Measurements from ENCODE around the gene MRPL23.

MRPL23 gene

GRCh38 chr11:1908618-1909017 is 38.5 kb upstream of the MRPL23 start:
- H3K27ac ChIP-seq, result no peak overlapping the region

GRCh38 chr11:1909524-1909923 is 37.6 kb upstream of the MRPL23 start:
- DNase-seq, result no peak
- TF ChIP-seq CTCF (IDR thresholded peaks at IDR 0.05; ENCODE audit: low read depth, low read length), result no peak
- no peak overlapping the region for H3K4me3 ChIP-seq (ENCODE audit: low read depth, low read length)
- H3K27ac ChIP-seq, result no peak overlapping the region
- H3K36me3 ChIP-seq, result no peaks in the 10 kb centered on the region
- peaks cover 82% of the 10 kb centered on the region for H3K27me3 ChIP-seq (ENCODE audit: insufficient read depth, low read depth, severe bottlenecking)
- no peaks in the 10 kb centered on the region for H3K9me3 ChIP-seq (ENCODE audit: severe bottlenecking)

More at GRCh38 chr11:1908618-1909017, 38.5 kb upstream of the MRPL23 start:
- H3K36me3 ChIP-seq, result no peaks in the 10 kb centered on the region
- H3K4me3 ChIP-seq (ENCODE audit: low read depth, low read length), result no peak overlapping the region
- no peaks in the 10 kb centered on the region for H3K9me3 ChIP-seq (ENCODE audit: severe bottlenecking)
- DNase-seq, result no peak
- no peak for TF ChIP-seq CTCF (IDR thresholded peaks at IDR 0.05; ENCODE audit: low read depth, low read length)
- peaks cover 83% of the 10 kb centered on the region for H3K27me3 ChIP-seq (ENCODE audit: insufficient read depth, low read depth, severe bottlenecking)

GRCh38 chr11:1912289-1912878 is 34.7 kb upstream of the MRPL23 start:
- DNase-seq, result no peak
- Histone ChIP-seq H3K27ac (no peak overlapping the region), H3K27me3 (ENCODE audit: insufficient read depth, low read depth, severe bottlenecking) (peaks cover 71% of the 10 kb centered on the region), H3K9me3 (ENCODE audit: severe bottlenecking) (no peaks in the 10 kb centered on the region), H3K36me3 (no peaks in the 10 kb centered on the region), H3K4me3 (ENCODE audit: low read depth, low read length) (no peak overlapping the region)
- TF ChIP-seq CTCF (IDR thresholded peaks at IDR 0.05; ENCODE audit: low read depth, low read length), result no peak

- no peak for TF ChIP-seq CTCF (IDR thresholded peaks at IDR 0.05; ENCODE audit: low read depth, low read length)
- no peak overlapping the region for H3K27ac ChIP-seq
- peaks cover 73% of the 10 kb centered on the region for H3K27me3 ChIP-seq (ENCODE audit: insufficient read depth, low read depth, severe bottlenecking)
- no peaks in the 10 kb centered on the region for H3K9me3 ChIP-seq (ENCODE audit: severe bottlenecking)
- H3K36me3 ChIP-seq, result no peaks in the 10 kb centered on the region
- DNase-seq, result no peak
- no peak overlapping the region for H3K4me3 ChIP-seq (ENCODE audit: low read depth, low read length)
Observed at GRCh38 chr11:1913271-1914060, 33.7 kb upstream of the MRPL23 start.

GRCh38 chr11:1915795-1916131 is 31.4 kb upstream of the MRPL23 start:
- TF ChIP-seq CTCF (IDR thresholded peaks at IDR 0.05; ENCODE audit: low read depth, low read length), result no peak
- no peaks in the 10 kb centered on the region for H3K9me3 ChIP-seq (ENCODE audit: severe bottlenecking)
- H3K4me3 ChIP-seq (ENCODE audit: low read depth, low read length), result no peak overlapping the region
- H3K36me3 ChIP-seq, result no peaks in the 10 kb centered on the region
- H3K27me3 ChIP-seq (ENCODE audit: insufficient read depth, low read depth, severe bottlenecking), result peaks cover 66% of the 10 kb centered on the region
- DNase-seq, result no peak
- no peak overlapping the region for H3K27ac ChIP-seq
